GM12872 (cell line): ENCODE results near the gene ARHGEF40.

Source experiments
- CTCF ChIP-seq: IDR thresholded peaks from 3 replicates; pipeline ENCODE4 v1.5.1; 2011; ENCODE audit warnings: low read depth, mild to moderate bottlenecking, low read length, moderate library complexity; ENCODE audit not compliant: insufficient read depth

ARHGEF40 gene

GRCh38 chr14:21112255-21112654, 42.2 kb downstream of the ARHGEF40 start:
- no peak for TF ChIP-seq CTCF

- TF ChIP-seq CTCF = no peak
Measured at GRCh38 chr14:21113369-21113768, 43.3 kb downstream of the ARHGEF40 start.

- no peak for TF ChIP-seq CTCF
Measured at GRCh38 chr14:21118933-21119332, 48.8 kb downstream of the ARHGEF40 start.

GRCh38 chr14:21120686-21121085, 50.6 kb downstream of the ARHGEF40 start:
- TF ChIP-seq CTCF = no peak

GRCh38 chr14:21121122-21121521, 51.0 kb downstream of the ARHGEF40 start:
- TF ChIP-seq CTCF = no peak

- TF ChIP-seq CTCF = no peak
Measured at GRCh38 chr14:21123429-21123828, 53.3 kb downstream of the ARHGEF40 start.

- TF ChIP-seq CTCF = no peak
Measured at GRCh38 chr14:21133901-21134300, 63.8 kb downstream of the ARHGEF40 start.

GRCh38 chr14:21136024-21136423, 65.9 kb downstream of the ARHGEF40 start:
- peak; percentile 51; the same call in 2 of the 3 replicates for TF ChIP-seq CTCF
